Hematopoietic multipotent progenitor cell treated with erythropoietin and hydrocortisone succinate and interleukin-3 and kit ligand, for 8 days (in vitro differentiated cells): ENCODE data around the gene TVP23B.
"Not testable (repeated sequence)": the region's sequence is repeated elsewhere in the genome, so short reads cannot be mapped to it uniquely, and the experiment has no call there.

Source experiments
- DNase-seq: peaks from one replicate; pipeline ENCODE4 v3.0.0-alpha.2; 2015

Gene TVP23B

DNA sequence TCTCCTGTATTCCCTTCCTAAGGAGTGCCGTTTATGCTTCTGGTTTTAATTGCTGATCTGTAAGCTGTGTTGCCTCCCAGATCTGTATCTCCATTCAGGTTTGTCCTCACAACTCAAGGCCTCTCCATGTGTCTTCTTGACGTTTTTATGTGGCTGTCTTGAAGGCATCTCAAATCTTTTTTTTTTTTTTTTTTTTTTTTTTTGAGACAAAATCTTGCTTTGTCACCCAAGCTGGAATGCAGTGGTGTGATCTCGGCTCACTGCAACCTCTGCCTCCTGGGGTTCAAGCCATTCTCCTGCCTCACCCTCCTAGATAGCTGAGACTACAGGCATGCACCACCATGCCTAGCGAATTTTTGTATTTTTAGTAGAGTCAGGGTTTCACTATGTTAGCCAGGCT, 13.9 kb downstream of the TVP23B start:
- DNase-seq: peak; percentile 6

DNA sequence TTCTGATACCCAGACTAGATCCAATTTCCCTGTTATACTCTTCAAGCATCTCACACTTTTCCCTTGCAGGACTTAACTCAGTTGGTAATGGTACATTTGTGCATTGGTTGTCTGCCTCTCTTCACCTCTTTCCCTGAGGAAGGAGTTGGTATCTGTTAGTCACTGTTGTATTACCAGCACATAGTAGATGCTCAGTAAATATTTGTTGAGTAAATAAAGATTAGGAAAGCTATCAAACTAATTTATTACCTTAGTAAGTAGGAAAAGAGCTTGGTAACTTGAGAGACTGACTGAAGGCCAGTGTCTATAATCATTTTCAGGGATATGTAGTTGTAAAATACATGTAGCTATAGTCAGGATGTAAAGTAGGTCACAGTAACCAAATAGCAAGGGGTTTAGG, 15.9 kb downstream of the TVP23B start:
- DNase-seq: not testable (repeated sequence)

GRCh38 chr17:18803458-18804245, 22.7 kb downstream of the TVP23B start:
- DNase-seq: not testable (repeated sequence)

DNA sequence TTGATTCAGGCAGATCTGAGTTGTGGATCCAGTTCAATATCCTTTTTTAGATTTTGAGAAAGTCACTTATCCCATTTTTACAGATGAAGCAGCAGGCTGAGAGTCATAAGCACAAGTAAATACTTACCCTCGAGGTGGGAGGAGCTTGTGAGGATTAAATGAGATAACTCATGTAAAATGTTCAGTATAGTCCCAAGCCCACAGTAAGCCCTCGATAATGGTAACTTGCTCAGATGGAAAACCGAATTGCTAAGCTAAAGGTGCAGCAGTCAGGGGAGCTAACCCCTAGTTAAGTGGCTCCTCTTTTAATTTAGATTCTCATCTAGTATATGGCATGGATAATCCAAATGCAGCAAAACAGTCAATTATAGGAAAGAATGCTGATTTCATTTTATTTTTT, 34.9 kb downstream of the TVP23B start:
- peak; percentile 35 for DNase-seq

DNA sequence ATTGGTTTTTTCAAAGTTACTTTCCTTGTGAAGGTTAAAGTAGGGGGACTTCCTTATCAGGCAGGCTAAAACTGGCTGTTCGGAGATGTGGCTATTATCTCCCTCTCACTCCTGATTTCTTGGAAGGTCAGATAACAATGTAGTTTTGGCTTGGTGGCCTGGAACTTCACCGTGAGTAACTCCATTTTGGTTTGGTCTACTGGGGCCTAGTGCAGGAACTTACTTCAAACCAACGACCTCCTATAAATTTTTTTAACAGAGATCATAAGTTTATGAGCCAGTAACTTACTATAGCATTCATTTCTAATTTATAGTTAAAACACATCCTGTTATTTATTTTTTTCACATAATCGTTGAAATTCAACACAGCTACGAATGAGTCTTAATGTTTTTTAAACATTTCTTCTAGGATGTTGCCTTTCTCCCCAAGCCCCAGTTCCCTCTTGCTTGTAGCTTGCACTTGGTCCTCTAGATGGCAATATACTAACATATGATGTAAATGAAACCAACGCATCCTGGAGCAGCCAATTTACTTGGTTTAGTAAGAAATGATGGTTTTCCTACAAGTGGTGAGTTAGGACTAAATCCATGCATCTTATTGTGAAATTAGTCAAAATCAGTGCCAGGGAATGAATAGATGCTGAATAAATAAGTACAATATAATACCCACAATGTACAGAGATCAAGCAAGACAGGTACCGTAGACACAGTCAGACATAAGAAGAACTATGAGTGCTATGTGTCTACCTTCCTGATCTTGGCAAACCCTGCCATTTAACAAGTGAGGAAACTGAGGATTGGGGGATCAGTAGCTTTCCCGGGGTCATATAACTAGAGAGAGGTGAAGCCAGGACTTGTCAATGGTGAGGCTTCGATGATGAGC, 35.7 kb downstream of the TVP23B start:
- DNase-seq: peak; percentile 81

DNA sequence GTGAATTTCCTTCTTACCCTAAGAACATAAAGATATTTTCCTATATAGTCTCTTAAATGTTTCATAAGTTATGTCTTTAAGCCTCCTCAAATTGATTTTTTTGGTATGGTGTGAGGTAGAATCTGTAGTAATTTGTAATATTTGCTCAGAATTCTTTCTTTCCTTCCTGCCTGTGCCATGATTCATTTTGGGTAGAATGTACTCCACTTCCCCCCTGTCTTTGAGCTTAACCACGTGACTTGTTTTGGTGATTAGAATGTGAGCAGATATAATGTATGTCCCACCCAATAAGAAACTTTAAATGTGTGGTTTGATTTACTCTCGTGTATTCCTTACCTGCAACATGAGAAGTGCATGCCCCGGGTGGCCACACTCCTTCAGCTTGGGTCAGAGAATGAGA, 40.4 kb downstream of the TVP23B start:
- DNase-seq: not testable (repeated sequence)

- not testable (repeated sequence) for DNase-seq
Observed at GRCh38 chr17:18827613-18828012, 46.6 kb downstream of the TVP23B start.

DNA sequence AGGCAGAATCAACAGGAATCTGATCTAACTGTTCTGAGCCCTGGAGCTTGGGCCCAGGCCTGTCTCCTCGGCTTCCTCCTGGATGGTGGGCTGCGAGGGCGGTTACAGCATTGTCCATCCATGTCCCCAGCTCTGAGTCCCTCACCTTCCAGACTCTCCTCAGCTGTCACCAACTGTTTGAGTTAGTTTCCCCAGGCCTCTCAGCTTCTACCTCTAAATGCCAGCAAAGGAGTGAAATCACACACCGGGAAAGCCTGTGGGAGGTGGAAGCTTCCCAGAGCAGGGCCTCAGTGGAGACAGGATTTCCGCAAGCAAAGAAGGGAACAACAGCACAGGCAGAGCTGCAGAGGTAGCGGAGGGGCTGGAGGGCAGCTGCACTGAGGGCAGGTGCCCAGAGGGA, 67.5 kb downstream of the TVP23B start:
- DNase-seq: no peak

DNA sequence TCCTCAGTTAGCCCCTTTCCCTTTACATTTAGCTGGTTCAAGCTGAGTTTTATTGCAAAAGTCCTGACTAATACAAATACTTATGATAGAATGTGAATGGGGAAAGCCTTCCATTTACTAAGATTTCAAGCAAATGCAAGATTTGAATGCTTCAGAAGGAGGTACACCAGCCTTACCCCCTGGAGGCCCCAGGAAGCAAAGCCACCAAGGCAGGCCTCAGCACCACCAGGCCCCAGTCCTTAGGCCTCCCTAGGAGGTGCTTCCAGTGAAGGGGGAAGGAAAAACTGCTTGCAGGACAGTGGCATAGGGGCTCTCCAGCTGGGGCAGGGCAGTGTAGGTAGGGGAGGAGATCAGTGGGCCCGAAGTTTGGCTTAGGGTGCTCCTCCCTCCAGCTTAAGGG, 69.7 kb downstream of the TVP23B start:
- DNase-seq: no peak

- peak; percentile 33 for DNase-seq
Observed at GRCh38 chr17:18851201-18851600, 70.2 kb downstream of the TVP23B start.

DNA sequence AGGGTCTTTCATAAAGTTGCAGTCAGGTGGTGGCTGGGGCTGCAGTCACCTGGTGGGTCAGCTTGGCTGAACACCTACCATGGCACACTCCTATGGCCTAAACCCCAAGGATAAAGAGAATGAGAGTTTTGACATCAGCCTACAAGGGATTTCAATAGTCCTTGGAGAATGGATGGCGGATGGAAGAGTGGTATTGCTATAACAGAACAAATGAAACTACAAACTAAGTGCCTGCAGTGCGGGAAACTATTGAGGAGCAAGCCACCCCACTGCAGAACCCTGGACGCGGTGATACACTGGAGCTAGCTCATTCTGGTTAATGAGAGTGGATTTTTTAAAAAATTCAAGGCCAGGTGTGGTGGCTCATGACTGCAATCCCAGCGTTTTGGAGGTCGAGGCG, 74.0 kb downstream of the TVP23B start:
- no peak for DNase-seq

- DNase-seq: peak; percentile 97
Observed at GRCh38 chr17:18855831-18856569, 75.0 kb downstream of the TVP23B start.
